ENCODE data around the gene VWA8. TPM values are rescaled to one million over a fixed set of nuclear protein-coding genes. Genes with fewer than 3 reads are reported as not detected.
A peak's percentile ranks its signal among the peaks of the same experiment; 100 is the strongest.

VWA8 gene
- total and polyA plus RNA-seq, 12 donors, result 7.5 to 71.6 (median 54.3) TPM

- Histone ChIP-seq H3K9me3 (peaks cover 0 to 7% (median 0%) of the 10 kb centered on the region in 11 donors), H3K27ac (no peak overlapping the region), H3K4me1 (peaks cover 3 to 17% (median 8%) of the 10 kb centered on the region in 9 donors), H3K27me3 (no peaks in the 10 kb centered on the region), H3K4me3 (no peak overlapping the region), H3K36me3 (peaks cover 0 to 45% (median 0%) of the 10 kb centered on the region in 9 donors)
- no peak for TF ChIP-seq CTCF (IDR thresholded peaks at IDR 0.05)
- DNase-seq (no peak), ATAC-seq (no peak)
- WGBS, 2 donors, result 89 to 91% methylated on average over 3 of the region's 3 CpGs
- intact Hi-C loops (cut with DNase I), result no loop called here
These were observed 109.6 kb downstream of the VWA8 start for GRCh38 chr13:41851351-41851750.

- no peak for DNase-seq
- peaks cover 0 to 27% (median 0%) of the 10 kb centered on the region in 9 donors for H3K36me3 ChIP-seq
- H3K4me1 ChIP-seq, result peaks cover 3 to 17% (median 8%) of the 10 kb centered on the region in 9 donors
- peak overlapping the region in 6 of 10 donors; percentile 4 to 70 (median 36) for H3K27ac ChIP-seq
- TF ChIP-seq CTCF (IDR thresholded peaks at IDR 0.05), result peak in 4 of 9 donors; percentile 10 to 50 (median 42)
- intact Hi-C loops (cut with DNase I), result loop anchor here in 1 of 10 donors (5.0 kb wide), 1 partner anchor 176 kb away; no protein-coding TSS in a partner anchor
- 63 to 73% methylated on average over 2 of the region's 2 CpGs for WGBS, 2 donors
- peak in 6 of 8 donors; percentile 38 to 72 (median 62) for ATAC-seq
- H3K27me3 ChIP-seq, result no peaks in the 10 kb centered on the region
- peaks cover 0 to 11% (median 0%) of the 10 kb centered on the region in 11 donors for H3K9me3 ChIP-seq
- H3K4me3 ChIP-seq, result no peak overlapping the region
These were observed 112.3 kb downstream of the VWA8 start for GRCh38 chr13:41848435-41849255.

GRCh38 chr13:41847216-41847615 is 113.7 kb downstream of the VWA8 start:
- no peak overlapping the region for H3K4me3 ChIP-seq
- no peak overlapping the region for H3K27ac ChIP-seq
- no peak for ATAC-seq
- DNase-seq, result no peak
- no peaks in the 10 kb centered on the region for H3K27me3 ChIP-seq
- peaks cover 0 to 14% (median 0%) of the 10 kb centered on the region in 9 donors for H3K36me3 ChIP-seq
- H3K4me1 ChIP-seq, result peaks cover 3 to 20% (median 9%) of the 10 kb centered on the region in 9 donors
- TF ChIP-seq CTCF (IDR thresholded peaks at IDR 0.05), result no peak
- WGBS, 2 donors, result 93 to 94% methylated on average over 3 of the region's 3 CpGs
- peaks cover 0 to 8% (median 0%) of the 10 kb centered on the region in 11 donors for H3K9me3 ChIP-seq
- intact Hi-C loops (cut with DNase I), result loop anchor here in 1 of 10 donors (5.0 kb wide), 1 partner anchor 175 kb away; no protein-coding TSS in a partner anchor

- no peak for TF ChIP-seq CTCF (IDR thresholded peaks at IDR 0.05)
- Histone ChIP-seq H3K4me1 (peaks cover 0 to 25% (median 8%) of the 10 kb centered on the region in 9 donors), H3K27me3 (no peaks in the 10 kb centered on the region), H3K27ac (peak overlapping the region in 1 of 10 donors; percentile 42), H3K4me3 (no peak overlapping the region), H3K36me3 (peaks cover 0 to 7% (median 0%) of the 10 kb centered on the region in 9 donors), H3K9me3 (peaks cover 0 to 8% (median 0%) of the 10 kb centered on the region in 11 donors)
- no peak for ATAC-seq
- intact Hi-C loops (cut with DNase I), result no loop called here
- DNase-seq, result no peak
- WGBS, 2 donors, result 43 to 63% methylated on average over 2 of the region's 2 CpGs
These were observed 118.8 kb downstream of the VWA8 start for GRCh38 chr13:41842036-41842620.

All from heart right ventricle (tissue), 16 donors.